GM19324 (cell line): Measurements from ENCODE around the gene ZNF423.

Experiments used
- ATAC-seq: cut with Tn5 transposase; IDR thresholded peaks from one replicate; pipeline ENCODE4 v1.9.1; 2021; ENCODE audit warnings: mild to moderate bottlenecking, moderate library complexity; ENCODE audit not compliant: unreplicated experiment, low FRiP score

The ZNF423 gene

DNA sequence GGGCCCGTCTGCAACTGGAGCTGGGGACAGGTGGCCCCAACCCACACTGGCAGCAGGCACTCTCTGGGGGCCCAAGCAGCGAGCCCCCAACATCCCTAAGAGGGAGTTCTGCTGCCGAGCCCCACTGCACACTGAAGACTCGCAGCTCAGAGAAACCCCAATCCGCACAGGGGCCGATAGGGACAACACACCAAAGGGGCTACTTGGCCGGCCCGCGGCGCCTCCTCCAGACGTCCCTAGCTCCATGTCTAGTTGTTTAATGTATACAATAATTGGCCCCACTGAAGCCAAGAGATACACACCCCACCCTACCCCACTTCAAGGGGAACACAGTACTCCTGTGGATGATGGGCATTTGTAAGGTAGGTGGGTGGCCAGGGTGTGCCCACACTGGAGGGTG is 62.7 kb downstream of the ZNF423 start:
- no peak for ATAC-seq

DNA sequence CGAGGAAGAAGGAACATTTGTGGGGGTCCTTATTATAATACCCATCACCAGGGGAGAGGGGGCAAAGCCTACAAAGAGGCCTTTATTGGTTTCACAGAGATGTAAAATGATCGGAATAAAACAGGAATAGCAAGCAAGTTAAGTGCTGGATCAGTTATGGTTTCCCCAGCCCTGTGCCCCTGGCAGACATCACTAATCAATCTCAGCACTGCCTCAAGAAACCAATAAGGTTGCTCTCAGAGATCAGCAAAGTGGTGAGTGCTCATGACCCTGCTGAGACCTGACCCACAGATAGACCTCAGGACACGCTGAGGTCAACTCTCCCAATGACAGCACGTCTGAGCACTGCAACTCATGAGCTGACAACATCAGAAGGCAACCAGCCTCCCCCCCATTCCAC is 66.3 kb downstream of the ZNF423 start:
- no peak for ATAC-seq

DNA sequence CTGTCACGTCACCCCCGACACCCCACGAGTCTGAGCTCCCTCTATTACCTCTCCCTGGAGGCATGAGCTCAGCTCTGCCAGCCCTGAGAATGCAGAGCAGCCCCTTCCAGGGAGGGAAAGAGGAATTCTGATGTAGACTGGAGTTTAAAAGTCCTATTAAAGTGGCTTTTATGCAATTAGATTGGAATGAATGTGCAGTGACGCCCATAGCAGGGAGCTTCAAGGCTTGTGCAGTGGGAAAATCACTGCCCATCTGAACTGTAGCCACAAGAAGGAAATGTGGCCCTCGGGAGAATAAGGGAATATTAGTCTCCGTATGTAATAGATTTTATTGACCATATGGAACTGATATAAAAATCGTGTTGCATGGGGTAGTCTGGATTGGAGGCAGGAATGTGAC is 66.9 kb downstream of the ZNF423 start:
- ATAC-seq = no peak

DNA sequence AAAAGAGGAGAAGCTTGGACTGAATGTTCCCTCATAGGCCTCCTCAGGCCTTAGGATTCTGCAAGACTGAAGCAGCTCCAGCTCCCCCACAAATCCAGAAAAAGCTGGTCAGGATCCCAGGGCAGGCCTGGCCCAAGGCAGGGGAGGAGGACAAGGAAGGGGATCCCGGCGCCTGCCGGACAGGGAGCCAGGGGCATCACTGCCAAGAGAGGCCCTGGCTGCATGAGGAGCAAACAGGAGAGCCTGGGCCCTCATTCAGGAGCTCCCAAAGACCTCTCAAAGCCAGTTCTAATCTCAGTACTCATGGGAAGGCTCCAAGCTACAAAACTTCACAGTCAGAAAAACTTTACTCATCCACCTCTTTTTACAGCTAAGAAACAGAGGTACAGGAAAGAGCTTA is 67.3 kb downstream of the ZNF423 start:
- ATAC-seq = no peak

DNA sequence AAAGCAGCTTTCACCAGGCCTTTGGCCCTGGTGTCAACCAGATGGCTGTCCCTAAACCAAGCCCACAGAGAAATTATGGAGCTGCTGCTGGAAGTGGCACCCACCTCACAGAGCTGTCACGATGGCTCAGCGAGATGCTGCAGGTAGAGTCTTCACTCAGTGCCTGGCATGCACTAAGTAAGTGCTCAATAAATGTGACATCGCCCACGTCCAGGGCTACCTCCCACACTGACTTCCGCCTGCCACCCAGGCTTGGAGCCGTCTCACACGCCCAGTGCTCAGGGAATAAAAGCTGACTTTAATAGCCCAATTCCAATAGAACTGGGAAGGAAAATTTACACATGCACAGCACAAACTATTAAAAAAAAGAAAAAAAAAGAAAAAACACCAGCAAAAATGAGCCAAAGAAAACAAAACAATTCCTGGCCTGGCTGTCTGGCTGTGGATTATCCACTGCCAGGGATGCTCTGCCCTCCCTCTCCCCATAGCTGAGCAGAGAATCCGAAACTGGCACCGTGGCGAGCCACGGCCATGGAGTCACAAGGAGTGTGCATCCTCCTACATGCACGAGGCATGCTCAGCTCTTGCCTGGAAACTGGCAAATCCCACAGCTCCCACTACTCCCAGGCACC is 68.9 kb downstream of the ZNF423 start:
- no peak for ATAC-seq

DNA sequence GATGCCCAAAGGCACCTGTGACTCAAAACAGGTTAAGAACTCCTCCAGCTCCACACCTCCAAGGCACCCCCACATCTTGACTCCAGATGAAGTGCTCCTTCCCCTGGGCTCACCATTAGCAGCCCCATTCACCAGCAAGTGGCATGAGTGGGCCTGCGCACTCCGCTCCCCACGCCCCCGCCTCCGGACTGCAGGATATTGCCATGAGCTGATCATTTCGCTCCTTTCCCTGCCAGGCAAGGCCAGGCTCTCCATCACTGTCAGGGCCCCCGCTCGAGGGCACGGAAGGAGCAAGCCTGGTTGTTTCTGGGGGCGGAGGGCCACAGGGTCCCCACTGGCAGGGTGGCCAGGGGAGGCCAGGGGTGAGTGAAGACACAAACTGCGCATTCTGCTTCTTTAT is 69.9 kb downstream of the ZNF423 start:
- ATAC-seq = no peak

GRCh38 chr16:49782405-49782804 is 73.5 kb downstream of the ZNF423 start:
- ATAC-seq = no peak

DNA sequence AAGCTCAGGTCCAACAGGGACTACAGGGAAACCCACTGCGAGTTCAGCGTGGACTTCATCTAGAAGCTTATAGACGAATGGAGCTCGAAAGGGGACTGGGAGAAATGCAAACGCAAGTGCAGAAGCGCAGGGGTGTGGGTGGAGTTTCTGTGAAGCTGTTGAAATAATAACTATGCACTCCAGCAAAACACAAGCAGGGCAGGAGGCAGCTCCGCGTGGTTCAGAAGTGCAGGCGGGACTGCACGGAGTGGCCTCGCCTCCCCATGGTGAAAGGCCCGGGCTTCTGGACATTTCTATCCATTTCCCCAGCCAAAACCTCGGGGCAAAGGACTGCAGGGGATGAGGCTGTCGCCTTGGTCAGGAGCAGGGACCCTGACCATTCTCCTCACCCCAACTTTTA is 74.5 kb downstream of the ZNF423 start:
- ATAC-seq = no peak

GRCh38 chr16:49780433-49780832 is 75.5 kb downstream of the ZNF423 start:
- ATAC-seq = no peak

DNA sequence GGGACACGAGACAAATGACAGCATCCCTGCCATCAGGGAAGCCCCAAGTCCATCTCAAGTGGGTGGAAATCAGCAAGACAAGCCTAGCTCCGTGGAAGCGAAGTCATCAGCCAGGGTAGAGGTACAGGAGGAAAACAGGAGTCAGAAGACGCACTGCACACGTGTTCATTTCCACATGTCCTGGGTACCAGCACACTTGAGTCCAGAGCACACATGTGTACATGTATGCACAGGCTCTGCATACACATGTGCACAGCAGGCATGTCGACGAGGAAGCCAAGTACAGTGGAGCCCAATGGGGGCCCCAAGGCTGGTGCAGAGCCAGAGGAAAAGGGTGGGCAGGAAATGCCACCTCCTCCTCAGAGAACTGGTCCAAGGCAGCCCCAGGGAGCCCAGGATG is 75.9 kb downstream of the ZNF423 start:
- ATAC-seq = no peak

- ATAC-seq = no peak
Measured at GRCh38 chr16:49778202-49778930, 77.5 kb downstream of the ZNF423 start.

GRCh38 chr16:49776734-49777133 is 79.2 kb downstream of the ZNF423 start:
- ATAC-seq = no peak

- ATAC-seq = no peak
Measured at GRCh38 chr16:49776085-49776595, 79.8 kb downstream of the ZNF423 start.

- no peak for ATAC-seq
Measured at GRCh38 chr16:49775581-49775980, 80.3 kb downstream of the ZNF423 start.

DNA sequence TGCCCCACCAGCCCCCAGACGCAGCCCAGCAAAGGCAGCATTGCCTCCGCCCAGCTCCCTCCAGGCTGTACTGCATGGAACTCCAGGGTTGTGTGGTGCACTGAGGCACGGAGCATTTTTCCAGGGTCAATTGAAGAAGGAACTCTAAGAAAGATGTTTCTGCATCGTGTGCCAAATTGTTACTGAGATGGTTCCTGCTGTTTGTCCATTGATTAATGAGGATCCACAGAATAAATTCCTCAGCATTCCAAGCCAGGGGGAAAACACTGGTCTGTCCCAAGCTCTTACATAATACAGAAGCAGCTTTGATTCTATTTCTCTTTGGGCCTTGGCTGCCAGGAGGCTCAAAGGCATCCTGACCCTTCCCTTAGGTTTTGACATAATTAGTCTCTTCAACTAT is 80.9 kb downstream of the ZNF423 start:
- no peak for ATAC-seq

- no peak for ATAC-seq
Measured at GRCh38 chr16:49773534-49774475, 82.1 kb downstream of the ZNF423 start.

- ATAC-seq = no peak
Measured at GRCh38 chr16:49767998-49768397, 87.9 kb downstream of the ZNF423 start.

DNA sequence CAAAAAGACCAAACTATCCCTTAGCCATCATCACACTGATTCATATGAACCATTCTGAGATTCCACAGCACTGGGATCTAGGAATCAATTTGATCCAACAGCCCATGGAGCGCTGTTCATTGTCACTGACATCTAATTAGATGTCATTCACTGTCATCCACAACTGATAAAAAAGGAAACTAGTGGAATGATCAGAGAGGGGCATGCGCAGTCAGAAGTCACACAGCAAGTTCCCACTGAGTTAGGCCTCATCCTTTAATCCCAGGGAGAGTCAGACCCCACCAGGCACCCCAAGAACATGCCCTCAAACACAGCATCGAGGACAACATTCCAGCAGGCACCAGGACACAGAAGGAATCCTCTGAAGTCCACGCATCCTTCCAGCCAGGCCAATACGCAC is 88.5 kb downstream of the ZNF423 start:
- ATAC-seq = no peak

DNA sequence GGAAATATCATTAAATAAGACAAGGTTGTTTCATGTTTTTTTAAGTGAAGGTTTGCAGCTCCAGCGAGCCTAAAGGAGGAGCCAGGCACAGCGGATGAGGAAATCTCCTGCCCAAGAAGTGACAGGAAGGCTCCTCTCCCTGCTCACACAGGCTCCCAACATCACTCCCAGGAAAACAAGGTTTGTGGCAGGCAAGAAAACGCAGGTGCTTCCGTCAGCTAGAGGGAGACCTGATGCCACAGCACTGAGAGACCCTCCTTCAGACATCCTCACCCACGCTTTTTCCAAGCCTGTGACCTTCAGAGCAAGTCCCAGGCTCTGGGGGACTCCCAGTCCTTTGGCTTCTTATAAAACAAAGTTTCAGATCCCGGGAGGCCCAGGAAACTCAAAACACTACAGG is 89.7 kb downstream of the ZNF423 start:
- ATAC-seq = no peak

DNA sequence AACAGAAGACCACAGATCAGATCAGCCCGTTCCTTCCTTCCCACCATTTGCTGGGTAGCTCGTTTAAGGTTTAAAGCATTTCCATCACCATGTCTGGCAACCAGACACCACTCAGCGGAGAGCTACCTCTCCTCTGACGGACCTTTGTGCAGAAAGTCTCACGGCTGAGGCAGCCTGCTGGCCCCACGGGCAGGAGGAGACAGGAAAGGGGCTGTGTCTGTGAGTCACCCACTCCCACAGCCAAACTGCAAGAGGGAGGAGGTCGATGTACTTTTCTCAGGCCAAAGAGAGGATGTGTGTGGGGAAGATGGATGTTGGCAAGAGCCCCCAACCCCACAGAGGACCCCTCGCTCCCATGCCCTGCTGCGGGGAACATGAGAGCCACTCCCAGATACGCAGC is 92.1 kb downstream of the ZNF423 start:
- no peak for ATAC-seq

DNA sequence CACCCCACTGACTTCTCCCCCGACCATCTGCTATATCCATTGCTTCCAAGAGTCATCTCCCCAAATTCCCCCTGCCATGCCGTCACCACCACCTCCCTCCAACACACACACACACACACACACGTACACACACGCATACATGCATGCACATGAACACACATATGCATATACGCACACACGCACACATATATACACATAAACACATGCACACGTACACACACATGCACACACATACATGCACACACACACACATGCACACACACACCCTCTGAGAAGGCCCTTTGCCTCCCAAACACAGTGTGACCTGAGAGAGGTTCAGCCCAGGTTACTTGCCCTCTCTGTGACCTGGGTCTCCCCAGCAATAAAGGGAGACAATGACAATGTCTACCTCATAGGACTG is 95.1 kb downstream of the ZNF423 start:
- no peak for ATAC-seq
